ENCODE data around the gene KIF2C. TPM values are rescaled to one million over a fixed set of nuclear protein-coding genes. Genes with fewer than 3 reads are reported as not detected.
A peak's percentile ranks its signal among the peaks of the same experiment; 100 is the strongest.

Gene KIF2C
- total and polyA plus RNA-seq, 9 of the 15 experiments (the other 6 are each of a cell fraction or from before 2014, with no cell fraction given): 84.9 to 226 (median 169) TPM

DNA sequence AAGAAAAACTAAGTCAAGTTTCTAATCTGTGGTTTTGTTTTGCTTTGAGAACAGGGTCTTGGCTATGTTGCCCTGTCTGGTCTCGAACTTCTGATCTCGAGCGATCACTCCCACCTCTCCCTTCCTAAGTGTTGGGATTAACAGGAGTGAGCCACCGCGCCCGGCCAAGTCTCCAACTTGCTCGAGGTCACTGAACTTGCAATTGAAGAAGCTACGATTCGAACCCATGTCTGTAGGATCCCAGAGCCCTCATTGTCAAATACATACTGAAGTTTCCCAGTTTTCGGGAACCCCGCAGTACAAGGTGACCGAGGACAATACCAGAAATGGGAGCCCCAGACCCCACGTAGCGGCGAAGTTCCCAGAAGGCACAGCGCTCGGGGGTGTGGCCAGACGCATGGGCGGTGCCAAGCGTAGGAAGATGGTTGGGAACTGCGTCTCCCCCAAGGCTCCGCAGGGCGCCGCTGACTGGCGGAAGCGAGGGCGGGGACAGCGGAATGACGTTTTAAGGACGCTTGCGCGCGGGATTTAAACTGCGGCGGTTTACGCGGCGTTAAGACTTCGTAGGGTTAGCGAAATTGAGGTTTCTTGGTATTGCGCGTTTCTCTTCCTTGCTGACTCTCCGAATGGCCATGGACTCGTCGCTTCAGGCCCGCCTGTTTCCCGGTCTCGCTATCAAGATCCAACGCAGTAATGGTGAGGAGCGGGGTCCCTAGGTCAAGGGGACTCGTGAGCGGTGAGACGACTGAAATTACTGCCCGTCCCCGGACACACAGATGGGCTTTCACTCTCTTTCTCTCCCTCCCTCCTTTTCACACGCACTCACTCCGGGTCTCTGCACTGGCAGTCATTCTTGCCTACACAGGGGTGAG is at the start of gene KIF2C (continued):
- TF ChIP-seq TFAM (CRISPR knock-in tag; conservative IDR thresholded peaks at IDR 0.05) (no peak), NFE2 (IDR thresholded peaks at IDR 0.05; ENCODE audit: low read depth) (0 out of 2 replicates have a peak, but pooled peaks have one; percentile 19), SAFB2 (IDR thresholded peaks at IDR 0.05; ENCODE audit: borderline replicate concordance, low read depth, low read length, severe bottlenecking) (no peak), ZNF408 (CRISPR knock-in tag; IDR thresholded peaks at IDR 0.05; ENCODE audit: low read depth) (no peak), MAZ (CRISPR knock-in tag; conservative IDR thresholded peaks at IDR 0.05 in 1 of 2, IDR thresholded peaks at IDR 0.05 in 1 of 2) (peak; percentile 46 to 62; a peak in 2 of 4 replicates), ZNF3 (CRISPR knock-in tag; IDR thresholded peaks at IDR 0.05) (no peak), POU5F1 (IDR thresholded peaks at IDR 0.05; ENCODE audit: borderline replicate concordance, low read depth, low read length, partially characterized antibody) (no peak), ZNF668 (CRISPR knock-in tag; IDR thresholded peaks at IDR 0.05) (no peak), CREB1 (IDR thresholded peaks at IDR 0.05) (peak; percentile 96), CREB1 (CRISPR knock-in tag; IDR thresholded peaks at IDR 0.05) (peak; percentile 93), ZKSCAN3 (CRISPR knock-in tag; IDR thresholded peaks at IDR 0.05) (no peak), ARID1B (IDR thresholded peaks at IDR 0.05) (no peak; the same call in 1 of the 2 replicates), ESRRA (IDR thresholded peaks at IDR 0.05; ENCODE audit: borderline replicate concordance, low read depth) (peak; percentile 94), ZBTB1 (CRISPR knock-in tag; IDR thresholded peaks at IDR 0.05; ENCODE audit: borderline replicate concordance, low read depth) (peak; percentile 77)
- TF ChIP-seq, protein P1, sequence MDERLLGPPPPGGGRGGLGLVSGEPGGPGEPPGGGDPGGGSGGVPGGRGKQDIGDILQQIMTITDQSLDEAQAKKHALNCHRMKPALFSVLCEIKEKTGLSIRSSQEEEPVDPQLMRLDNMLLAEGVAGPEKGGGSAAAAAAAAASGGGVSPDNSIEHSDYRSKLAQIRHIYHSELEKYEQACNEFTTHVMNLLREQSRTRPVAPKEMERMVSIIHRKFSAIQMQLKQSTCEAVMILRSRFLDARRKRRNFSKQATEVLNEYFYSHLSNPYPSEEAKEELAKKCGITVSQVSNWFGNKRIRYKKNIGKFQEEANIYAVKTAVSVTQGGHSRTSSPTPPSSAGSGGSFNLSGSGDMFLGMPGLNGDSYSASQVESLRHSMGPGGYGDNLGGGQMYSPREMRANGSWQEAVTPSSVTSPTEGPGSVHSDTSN (CRISPR knock-in tag; IDR thresholded peaks at IDR 0.05; ENCODE audit: low read depth): no peak
- TF ChIP-seq, protein P1 (tag; conservative IDR thresholded peaks at IDR 0.05; ENCODE audit: low read depth): no peak
- TF ChIP-seq, protein P2, sequence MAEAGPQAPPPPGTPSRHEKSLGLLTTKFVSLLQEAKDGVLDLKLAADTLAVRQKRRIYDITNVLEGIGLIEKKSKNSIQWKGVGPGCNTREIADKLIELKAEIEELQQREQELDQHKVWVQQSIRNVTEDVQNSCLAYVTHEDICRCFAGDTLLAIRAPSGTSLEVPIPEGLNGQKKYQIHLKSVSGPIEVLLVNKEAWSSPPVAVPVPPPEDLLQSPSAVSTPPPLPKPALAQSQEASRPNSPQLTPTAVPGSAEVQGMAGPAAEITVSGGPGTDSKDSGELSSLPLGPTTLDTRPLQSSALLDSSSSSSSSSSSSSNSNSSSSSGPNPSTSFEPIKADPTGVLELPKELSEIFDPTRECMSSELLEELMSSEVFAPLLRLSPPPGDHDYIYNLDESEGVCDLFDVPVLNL (CRISPR knock-in tag; IDR thresholded peaks at IDR 0.05; ENCODE audit: low read depth): peak; percentile 99
- TF ChIP-seq, protein P3, sequence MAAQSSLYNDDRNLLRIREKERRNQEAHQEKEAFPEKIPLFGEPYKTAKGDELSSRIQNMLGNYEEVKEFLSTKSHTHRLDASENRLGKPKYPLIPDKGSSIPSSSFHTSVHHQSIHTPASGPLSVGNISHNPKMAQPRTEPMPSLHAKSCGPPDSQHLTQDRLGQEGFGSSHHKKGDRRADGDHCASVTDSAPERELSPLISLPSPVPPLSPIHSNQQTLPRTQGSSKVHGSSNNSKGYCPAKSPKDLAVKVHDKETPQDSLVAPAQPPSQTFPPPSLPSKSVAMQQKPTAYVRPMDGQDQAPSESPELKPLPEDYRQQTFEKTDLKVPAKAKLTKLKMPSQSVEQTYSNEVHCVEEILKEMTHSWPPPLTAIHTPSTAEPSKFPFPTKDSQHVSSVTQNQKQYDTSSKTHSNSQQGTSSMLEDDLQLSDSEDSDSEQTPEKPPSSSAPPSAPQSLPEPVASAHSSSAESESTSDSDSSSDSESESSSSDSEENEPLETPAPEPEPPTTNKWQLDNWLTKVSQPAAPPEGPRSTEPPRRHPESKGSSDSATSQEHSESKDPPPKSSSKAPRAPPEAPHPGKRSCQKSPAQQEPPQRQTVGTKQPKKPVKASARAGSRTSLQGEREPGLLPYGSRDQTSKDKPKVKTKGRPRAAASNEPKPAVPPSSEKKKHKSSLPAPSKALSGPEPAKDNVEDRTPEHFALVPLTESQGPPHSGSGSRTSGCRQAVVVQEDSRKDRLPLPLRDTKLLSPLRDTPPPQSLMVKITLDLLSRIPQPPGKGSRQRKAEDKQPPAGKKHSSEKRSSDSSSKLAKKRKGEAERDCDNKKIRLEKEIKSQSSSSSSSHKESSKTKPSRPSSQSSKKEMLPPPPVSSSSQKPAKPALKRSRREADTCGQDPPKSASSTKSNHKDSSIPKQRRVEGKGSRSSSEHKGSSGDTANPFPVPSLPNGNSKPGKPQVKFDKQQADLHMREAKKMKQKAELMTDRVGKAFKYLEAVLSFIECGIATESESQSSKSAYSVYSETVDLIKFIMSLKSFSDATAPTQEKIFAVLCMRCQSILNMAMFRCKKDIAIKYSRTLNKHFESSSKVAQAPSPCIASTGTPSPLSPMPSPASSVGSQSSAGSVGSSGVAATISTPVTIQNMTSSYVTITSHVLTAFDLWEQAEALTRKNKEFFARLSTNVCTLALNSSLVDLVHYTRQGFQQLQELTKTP (IDR thresholded peaks at IDR 0.05; ENCODE audit: low read depth in 1 of 2, partially characterized antibody in 2 of 2): peak; percentile 12 to 68

All from K562 (cell line).